Measurements from ENCODE around the gene ACER1.

ACER1 gene

GRCh38 chr19:6272913-6273600, 60.4 kb downstream of the ACER1 start:
- Histone ChIP-seq H3K4me3 (ENCODE audit: low read length) (no peak overlapping the region), H3K4me1 (ENCODE audit: insufficient read depth, low read length) (peaks cover 39% of the 10 kb centered on the region), H3K9me3 (ENCODE audit: insufficient read depth, low read depth, low read length) (no peaks in the 10 kb centered on the region), H3K36me3 (ENCODE audit: insufficient read depth, low read length) (peaks cover 34% of the 10 kb centered on the region), H3K27ac (ENCODE audit: low read depth, low read length) (peak overlapping the region; percentile 50; the same call in 1 of the 2 replicates), H3K9ac (ENCODE audit: low read depth, low read length) (no peak overlapping the region), H3K27me3 (ENCODE audit: insufficient read depth, low read length) (no peaks in the 10 kb centered on the region)
- WGBS: 79% methylated on average over 22 of the region's 22 CpGs

DNA sequence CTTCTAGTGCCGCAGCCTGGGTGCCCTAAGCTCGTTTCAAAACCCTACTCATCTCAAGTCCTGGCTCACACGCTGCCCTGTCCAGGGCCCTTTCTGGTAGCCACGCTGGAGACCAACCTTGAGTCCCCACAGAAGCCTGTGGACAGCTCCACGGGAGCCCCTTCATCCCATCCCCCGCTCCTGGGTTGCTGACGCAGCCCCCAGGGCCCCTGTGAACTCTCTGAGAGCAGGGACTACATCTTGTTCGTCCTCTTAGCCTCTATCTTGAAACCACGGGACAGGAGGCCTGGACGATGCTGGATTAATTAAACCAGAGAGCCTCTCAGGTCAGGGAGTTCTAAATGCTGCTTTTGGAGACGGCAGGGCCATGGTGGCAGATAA, 61.0 kb downstream of the ACER1 start:
- peak overlapping the region; percentile 8; the same call in 1 of the 2 replicates for H3K9ac ChIP-seq (ENCODE audit: low read depth, low read length)
- no peaks in the 10 kb centered on the region for H3K27me3 ChIP-seq (ENCODE audit: insufficient read depth, low read length)
- H3K36me3 ChIP-seq (ENCODE audit: insufficient read depth, low read length): peaks cover 35% of the 10 kb centered on the region
- no peaks in the 10 kb centered on the region for H3K9me3 ChIP-seq (ENCODE audit: insufficient read depth, low read depth, low read length)
- H3K27ac ChIP-seq (ENCODE audit: low read depth, low read length): peak overlapping the region; percentile 50
- no peak overlapping the region for H3K4me3 ChIP-seq (ENCODE audit: low read length)
- 71% methylated on average over 11 of the region's 11 CpGs for WGBS
- peaks cover 36% of the 10 kb centered on the region for H3K4me1 ChIP-seq (ENCODE audit: insufficient read depth, low read length)

GRCh38 chr19:6271721-6272410, 61.5 kb downstream of the ACER1 start:
- H3K27ac ChIP-seq (ENCODE audit: low read depth, low read length): peak overlapping the region; percentile 50; the same call in 1 of the 2 replicates

GRCh38 chr19:6271251-6271650, 62.2 kb downstream of the ACER1 start:
- H3K9me3 ChIP-seq (ENCODE audit: insufficient read depth, low read depth, low read length): no peaks in the 10 kb centered on the region
- WGBS: 86% methylated on average over 9 of the region's 9 CpGs
- peaks cover 29% of the 10 kb centered on the region for H3K4me1 ChIP-seq (ENCODE audit: insufficient read depth, low read length)
- H3K36me3 ChIP-seq (ENCODE audit: insufficient read depth, low read length): peaks cover 38% of the 10 kb centered on the region
- H3K4me3 ChIP-seq (ENCODE audit: low read length): no peak overlapping the region
- no peak overlapping the region; the same call in 1 of the 2 replicates for H3K27ac ChIP-seq (ENCODE audit: low read depth, low read length)
- no peaks in the 10 kb centered on the region for H3K27me3 ChIP-seq (ENCODE audit: insufficient read depth, low read length)
- H3K9ac ChIP-seq (ENCODE audit: low read depth, low read length): no peak overlapping the region

More at GRCh38 chr19:6271721-6272410, 61.5 kb downstream of the ACER1 start:
- peaks cover 31% of the 10 kb centered on the region for H3K4me1 ChIP-seq (ENCODE audit: insufficient read depth, low read length)
- no peaks in the 10 kb centered on the region for H3K27me3 ChIP-seq (ENCODE audit: insufficient read depth, low read length)
- 82% methylated on average over 35 of the region's 35 CpGs for WGBS
- peak overlapping the region; percentile 8; the same call in 1 of the 2 replicates for H3K9ac ChIP-seq (ENCODE audit: low read depth, low read length)
- H3K9me3 ChIP-seq (ENCODE audit: insufficient read depth, low read depth, low read length): no peaks in the 10 kb centered on the region
- H3K36me3 ChIP-seq (ENCODE audit: insufficient read depth, low read length): peaks cover 34% of the 10 kb centered on the region
- H3K4me3 ChIP-seq (ENCODE audit: low read length): no peak overlapping the region

DNA sequence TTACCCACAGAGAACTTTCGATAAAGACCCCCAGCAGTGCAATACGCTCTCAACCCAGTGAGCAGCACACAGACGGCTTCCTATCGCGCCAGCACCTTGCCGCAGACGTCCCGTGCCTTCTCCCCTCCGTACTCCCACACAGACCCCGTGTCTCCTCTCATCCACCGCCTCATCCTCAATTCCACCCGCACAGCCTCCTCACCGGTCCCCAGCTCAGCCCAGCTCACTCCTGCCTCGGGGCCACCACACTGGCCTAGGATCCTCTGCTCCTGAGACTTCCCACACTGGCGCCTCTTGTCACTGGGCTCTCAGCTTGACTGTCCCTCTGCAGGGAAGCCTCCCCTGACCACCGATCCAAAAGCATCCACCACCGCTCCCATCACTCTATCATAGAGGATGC, 62.6 kb downstream of the ACER1 start:
- Histone ChIP-seq H3K4me1 (ENCODE audit: insufficient read depth, low read length) (peaks cover 29% of the 10 kb centered on the region), H3K27me3 (ENCODE audit: insufficient read depth, low read length) (no peaks in the 10 kb centered on the region), H3K4me3 (ENCODE audit: low read length) (no peak overlapping the region), H3K27ac (ENCODE audit: low read depth, low read length) (no peak overlapping the region), H3K9me3 (ENCODE audit: insufficient read depth, low read depth, low read length) (no peaks in the 10 kb centered on the region), H3K36me3 (ENCODE audit: insufficient read depth, low read length) (peaks cover 38% of the 10 kb centered on the region), H3K9ac (ENCODE audit: low read depth, low read length) (no peak overlapping the region)
- 95% methylated on average over 17 of the region's 17 CpGs for WGBS

GRCh38 chr19:6270076-6270745, 63.2 kb downstream of the ACER1 start:
- H3K9me3 ChIP-seq (ENCODE audit: insufficient read depth, low read depth, low read length): no peaks in the 10 kb centered on the region
- no peaks in the 10 kb centered on the region for H3K27me3 ChIP-seq (ENCODE audit: insufficient read depth, low read length)
- no peak overlapping the region for H3K9ac ChIP-seq (ENCODE audit: low read depth, low read length)
- H3K36me3 ChIP-seq (ENCODE audit: insufficient read depth, low read length): peaks cover 38% of the 10 kb centered on the region
- WGBS: 97% methylated on average over 31 of the region's 31 CpGs
- H3K27ac ChIP-seq (ENCODE audit: low read depth, low read length): no peak overlapping the region
- no peak overlapping the region for H3K4me3 ChIP-seq (ENCODE audit: low read length)
- peaks cover 29% of the 10 kb centered on the region for H3K4me1 ChIP-seq (ENCODE audit: insufficient read depth, low read length)

- Histone ChIP-seq H3K4me3 (ENCODE audit: low read length) (no peak overlapping the region), H3K36me3 (ENCODE audit: insufficient read depth, low read length) (peaks cover 41% of the 10 kb centered on the region), H3K9me3 (ENCODE audit: insufficient read depth, low read depth, low read length) (no peaks in the 10 kb centered on the region), H3K9ac (ENCODE audit: low read depth, low read length) (no peak overlapping the region), H3K27ac (ENCODE audit: low read depth, low read length) (no peak overlapping the region), H3K4me1 (ENCODE audit: insufficient read depth, low read length) (peaks cover 31% of the 10 kb centered on the region), H3K27me3 (ENCODE audit: insufficient read depth, low read length) (no peaks in the 10 kb centered on the region)
- 94% methylated on average over 33 of the region's 33 CpGs for WGBS
Observed at GRCh38 chr19:6269101-6269886, 64.1 kb downstream of the ACER1 start.

DNA sequence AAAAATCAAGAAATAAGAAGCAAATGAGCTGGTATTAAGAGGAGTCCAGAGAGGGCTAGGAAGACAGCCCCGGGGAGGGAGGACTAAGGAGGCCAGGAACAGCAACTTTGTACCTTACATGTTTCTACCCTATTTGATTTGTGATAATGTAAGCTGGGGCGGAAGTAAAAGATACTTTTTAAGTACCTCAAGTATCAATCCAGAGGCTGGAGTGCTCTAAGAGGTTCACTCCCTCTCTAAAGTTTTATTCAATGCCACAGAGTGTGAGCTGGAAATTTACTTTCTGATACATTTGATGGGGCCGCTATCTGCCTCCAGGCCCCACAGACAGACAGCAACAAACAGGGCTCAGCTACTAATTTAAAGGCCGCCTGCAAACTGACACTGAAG, 65.0 kb downstream of the ACER1 start:
- H3K9ac ChIP-seq (ENCODE audit: low read depth, low read length): no peak overlapping the region
- H3K4me1 ChIP-seq (ENCODE audit: insufficient read depth, low read length): peaks cover 24% of the 10 kb centered on the region
- WGBS: 94% methylated on average over 4 of the region's 4 CpGs
- no peaks in the 10 kb centered on the region for H3K27me3 ChIP-seq (ENCODE audit: insufficient read depth, low read length)
- no peak overlapping the region for H3K4me3 ChIP-seq (ENCODE audit: low read length)
- no peaks in the 10 kb centered on the region for H3K9me3 ChIP-seq (ENCODE audit: insufficient read depth, low read depth, low read length)
- no peak overlapping the region for H3K27ac ChIP-seq (ENCODE audit: low read depth, low read length)
- H3K36me3 ChIP-seq (ENCODE audit: insufficient read depth, low read length): peaks cover 41% of the 10 kb centered on the region

DNA sequence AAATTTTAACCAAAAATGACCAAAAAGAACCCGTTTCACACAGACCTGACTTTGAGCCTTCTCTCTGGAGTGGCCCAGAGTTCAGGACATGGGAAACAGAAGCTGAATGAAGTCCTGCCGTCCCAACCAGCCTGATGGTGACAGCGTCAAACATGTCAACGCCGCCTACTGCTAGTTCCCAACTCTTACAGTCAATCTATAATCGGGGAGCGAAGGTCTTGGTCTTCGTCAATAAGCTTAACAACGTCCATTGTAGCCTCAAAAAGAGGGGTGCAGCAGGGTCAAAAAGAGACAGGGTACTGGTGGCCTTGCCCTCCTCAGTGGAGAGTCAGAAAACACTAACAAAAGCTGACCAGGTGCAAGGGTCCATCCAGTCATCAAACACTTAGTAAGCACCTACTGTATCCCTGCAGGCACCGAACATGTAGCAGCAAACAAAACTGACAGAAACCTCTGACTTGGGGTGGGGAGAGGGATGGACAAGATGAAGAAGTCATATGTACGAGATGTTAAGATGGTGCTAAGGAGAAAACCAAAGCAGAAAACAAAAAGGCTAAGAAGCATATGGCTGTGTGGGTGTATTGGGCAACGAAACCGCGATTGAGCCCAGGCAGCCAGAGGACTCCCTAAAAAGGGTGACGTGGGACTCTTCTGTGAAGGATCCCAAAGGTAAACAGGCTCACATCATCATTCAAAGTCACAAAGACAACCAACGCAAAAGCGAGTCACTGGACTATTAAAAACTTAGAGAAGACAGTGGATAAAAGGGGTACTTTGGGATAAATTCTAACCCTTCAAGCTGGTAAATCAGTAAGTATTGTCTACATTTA, 65.6 kb downstream of the ACER1 start:
- H3K27ac ChIP-seq (ENCODE audit: low read depth, low read length): no peak overlapping the region
- 94% methylated on average over 15 of the region's 17 CpGs for WGBS

DNA sequence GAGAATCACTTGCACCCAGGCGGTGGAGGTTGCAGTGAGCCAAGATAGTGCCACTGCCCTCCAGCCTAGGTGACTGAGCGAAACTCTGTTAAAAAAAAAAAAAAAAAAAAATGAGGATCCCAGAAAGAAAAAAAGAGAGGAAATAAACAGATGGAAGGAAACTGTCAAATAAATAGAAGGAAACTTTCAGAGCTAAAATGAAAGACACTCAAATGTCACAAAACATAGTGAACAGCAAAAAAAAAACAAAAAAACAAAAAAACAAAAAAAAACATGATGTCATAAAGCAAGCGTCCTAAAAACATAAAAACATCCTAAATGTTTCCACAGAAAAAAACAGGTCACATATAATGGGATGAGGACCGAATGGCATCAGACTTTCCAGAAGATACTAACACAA, 68.6 kb downstream of the ACER1 start:
- H3K27me3 ChIP-seq (ENCODE audit: insufficient read depth, low read length): no peaks in the 10 kb centered on the region
- WGBS: 98% methylated on average over 4 of the region's 4 CpGs
- peaks cover 4% of the 10 kb centered on the region; the same call in 1 of the 2 replicates for H3K4me1 ChIP-seq (ENCODE audit: insufficient read depth, low read length)
- peaks cover 55% of the 10 kb centered on the region for H3K36me3 ChIP-seq (ENCODE audit: insufficient read depth, low read length)
- H3K9me3 ChIP-seq (ENCODE audit: insufficient read depth, low read depth, low read length): no peaks in the 10 kb centered on the region
- no peak overlapping the region for H3K27ac ChIP-seq (ENCODE audit: low read depth, low read length)
- H3K4me3 ChIP-seq (ENCODE audit: low read length): no peak overlapping the region
- no peak overlapping the region for H3K9ac ChIP-seq (ENCODE audit: low read depth, low read length)

More for the DNA sequence above, 65.6 kb downstream of the ACER1 start:
- no peak overlapping the region for H3K4me3 ChIP-seq (ENCODE audit: low read length)
- no peaks in the 10 kb centered on the region for H3K9me3 ChIP-seq (ENCODE audit: insufficient read depth, low read depth, low read length)
- H3K27me3 ChIP-seq (ENCODE audit: insufficient read depth, low read length): no peaks in the 10 kb centered on the region
- H3K9ac ChIP-seq (ENCODE audit: low read depth, low read length): no peak overlapping the region
- peaks cover 18% of the 10 kb centered on the region for H3K4me1 ChIP-seq (ENCODE audit: insufficient read depth, low read length)
- H3K36me3 ChIP-seq (ENCODE audit: insufficient read depth, low read length): peaks cover 41% of the 10 kb centered on the region
